Lung (tissue), 12 donors: ENCODE results near the gene TDRD7. TPM values are rescaled to one million over a fixed set of nuclear protein-coding genes. Genes with fewer than 3 reads are reported as not detected.

Experiments
- ATAC-seq: fragments of 200-7000 bp; cut with Tn5 transposase; one replicate; pipeline ENCODE4 v1.9.1; 2020; ENCODE audit warnings: moderate number of reproducible peaks; ENCODE audit not compliant: insufficient read depth, low FRiP score
- DNase-seq, 3 donors: peaks; one replicate each; pipeline ENCODE4 v3.0.0-alpha.2; 2013 to 2017
- H3K27ac ChIP-seq, 2 donors: one replicate each; pipeline ENCODE4 v1.5.1; 2013; ENCODE audit warnings: mild to moderate bottlenecking in 2 of 2, moderate library complexity in 2 of 2, control low read depth in 1 of 2, inconsistent platforms in 1 of 2, low read depth in 1 of 2, low read length in 1 of 2
- H3K27me3 ChIP-seq, 3 donors: one replicate each; pipeline ENCODE4 v1.5.1; 2013; ENCODE audit warnings: low read length in 2 of 3; ENCODE audit not compliant: control insufficient read depth in 3 of 3, insufficient read depth in 3 of 3
- H3K36me3 ChIP-seq, 4 donors: one replicate each; pipeline ENCODE4 v1.5.1; 2013; ENCODE audit warnings: low read length in 4 of 4, mild to moderate bottlenecking in 1 of 4, moderate library complexity in 1 of 4; ENCODE audit not compliant: control insufficient read depth in 4 of 4, insufficient read depth in 4 of 4
- H3K4me1 ChIP-seq, 5 donors: one replicate each; pipeline ENCODE4 v1.5.1; 2013; ENCODE audit warnings: low read length in 5 of 5, mild to moderate bottlenecking in 2 of 5, moderate library complexity in 1 of 5; ENCODE audit not compliant: control insufficient read depth in 5 of 5, insufficient read depth in 5 of 5
- H3K4me3 ChIP-seq: one replicate; pipeline ENCODE4 v1.5.1; 2013; ENCODE audit warnings: mild to moderate bottlenecking, control low read depth, moderate library complexity
- H3K9ac ChIP-seq, 2 donors: one replicate each; pipeline ENCODE4 v1.5.1; 2013; ENCODE audit warnings: low read length in 2 of 2, control low read depth in 1 of 2; ENCODE audit not compliant: insufficient read depth in 1 of 2
- H3K9me3 ChIP-seq, 4 donors: one replicate each; pipeline ENCODE4 v1.5.1; 2013; ENCODE audit warnings: low read length in 3 of 4, mild to moderate bottlenecking in 1 of 4, moderate library complexity in 1 of 4; ENCODE audit not compliant: control insufficient read depth in 4 of 4, insufficient read depth in 3 of 4
- CTCF ChIP-seq: IDR thresholded peaks from 2 replicates; pipeline ENCODE4 v1.5.1; 2012; ENCODE audit warnings: mild to moderate bottlenecking; ENCODE audit errors: control extremely low read depth, extremely low read depth
- WGBS, 2 donors: extraction: QIAGEN DNeasy Blood & Tissue Kit; methylation state at CpG; one replicate each; pipeline ENCODE4 v1.1.7; 2013; 5-methylcytosine and 5-hydroxymethylcytosine counted together
- polyA plus RNA-seq, 2 donors: library from polyadenylated mRNA; stranded (reverse); fragments of 200-250 nt; gene quantifications; one replicate each; pipeline ENCODE4 v1.2.1, GENCODE V29; 2013
- total RNA-seq, 2 donors: library from RNA; depleted of rRNA in 1 of 2; stranded (reverse); fragments of >200 nt in 1 of 2; gene quantifications; one replicate each; pipeline ENCODE4 v1.2.1, GENCODE V29; 2014 to 2021
- donor health status: control.
- donor health status: control.
- donor health status: Bipolar disorder and iron deficiency.
- donor health status: healthy.
- donor health status: DM: yes; HTN: yes; CAD: no.

TDRD7 gene
- total and polyA plus RNA-seq, 4 donors, result 6.8 to 13.3 (median 11.7) TPM

GRCh38 chr9:97366476-97366875, 45.4 kb upstream of the TDRD7 start:
- no peak for DNase-seq
- TF ChIP-seq CTCF, result no peak
- Histone ChIP-seq H3K27me3 (no peaks in the 10 kb centered on the region), H3K4me3 (no peak overlapping the region), H3K27ac (no peak overlapping the region), H3K4me1 (no peaks in the 10 kb centered on the region), H3K36me3 (peaks cover 2 to 19% (median 11%) of the 10 kb centered on the region in 4 donors), H3K9me3 (peaks cover 0 to 8% (median 0%) of the 10 kb centered on the region in 4 donors), H3K9ac (no peak overlapping the region)
- ATAC-seq, result no peak
- 95% methylated on average over 10 of the region's 10 CpGs for WGBS, 2 donors

- Histone ChIP-seq H3K36me3 (peaks cover 2 to 20% (median 11%) of the 10 kb centered on the region in 4 donors), H3K9me3 (peaks cover 0 to 8% (median 0%) of the 10 kb centered on the region in 4 donors), H3K4me1 (no peaks in the 10 kb centered on the region), H3K4me3 (no peak overlapping the region), H3K27me3 (no peaks in the 10 kb centered on the region), H3K27ac (no peak overlapping the region), H3K9ac (no peak overlapping the region)
- TF ChIP-seq CTCF, result no peak
- 23 to 51% methylated on average over 2 of the region's 2 CpGs for WGBS, 2 donors
- no peak for DNase-seq
- ATAC-seq, result no peak
These were observed 45.0 kb upstream of the TDRD7 start for GRCh38 chr9:97366889-97367288.

GRCh38 chr9:97367729-97368128, 44.2 kb upstream of the TDRD7 start:
- no peaks in the 10 kb centered on the region for H3K4me1 ChIP-seq
- H3K27ac ChIP-seq, result no peak overlapping the region
- DNase-seq, result no peak
- WGBS, 2 donors, result 88 to 91% methylated on average over 3 of the region's 3 CpGs
- H3K9ac ChIP-seq, result no peak overlapping the region
- no peaks in the 10 kb centered on the region for H3K27me3 ChIP-seq
- ATAC-seq, result no peak
- peaks cover 3 to 21% (median 11%) of the 10 kb centered on the region in 4 donors for H3K36me3 ChIP-seq
- no peak for TF ChIP-seq CTCF
- peaks cover 0 to 8% (median 0%) of the 10 kb centered on the region in 4 donors for H3K9me3 ChIP-seq
- H3K4me3 ChIP-seq, result no peak overlapping the region

- Histone ChIP-seq H3K4me1 (no peaks in the 10 kb centered on the region), H3K27me3 (no peaks in the 10 kb centered on the region), H3K9me3 (peaks cover 0 to 8% (median 0%) of the 10 kb centered on the region in 4 donors), H3K27ac (no peak overlapping the region), H3K9ac (no peak overlapping the region), H3K4me3 (no peak overlapping the region), H3K36me3 (peaks cover 3 to 20% (median 14%) of the 10 kb centered on the region in 4 donors)
- no peak for DNase-seq
- 94 to 95% methylated on average over 1 of the region's 1 CpG for WGBS, 2 donors
- no peak for ATAC-seq
- no peak for TF ChIP-seq CTCF
These were observed 42.9 kb upstream of the TDRD7 start for GRCh38 chr9:97368964-97369363.
